GM21717 (cell line): ENCODE data around the gene LCN12.
A peak's percentile ranks its signal among the peaks of the same experiment; 100 is the strongest.
"Not testable (repeated sequence)": the region's sequence is repeated elsewhere in the genome, so short reads cannot be mapped to it uniquely, and the experiment has no call there.

ENCODE experiments used
- ATAC-seq: cut with Tn5 transposase; IDR thresholded peaks from one replicate; pipeline ENCODE4 v1.9.1; 2021; ENCODE audit warnings: mild to moderate bottlenecking, moderate library complexity; ENCODE audit not compliant: unreplicated experiment

Gene LCN12

GRCh38 chr9:136985027-136985602 lies 33.0 kb downstream of the LCN12 start:
- ATAC-seq = no peak

DNA sequence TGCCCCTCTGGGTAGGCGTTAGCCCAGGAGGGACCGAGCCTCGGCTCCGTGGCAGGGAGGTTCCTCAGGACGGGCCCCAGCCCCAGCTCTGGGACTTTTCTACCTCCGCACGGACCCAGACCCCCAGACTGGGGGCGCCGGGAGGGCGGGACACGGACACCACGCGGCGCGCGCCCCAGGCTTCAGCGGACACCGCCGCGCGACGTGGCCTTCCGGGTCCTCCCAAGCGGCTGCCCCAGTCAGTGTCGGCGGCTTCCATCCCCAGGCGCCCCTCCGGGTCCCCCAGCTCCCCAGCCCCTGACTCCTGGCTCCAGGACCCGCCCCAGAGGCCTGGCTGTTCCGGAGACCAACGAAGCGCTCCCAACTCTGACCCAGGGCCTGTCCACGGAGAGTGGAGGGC lies 33.8 kb downstream of the LCN12 start:
- no peak for ATAC-seq

- no peak for ATAC-seq
These were observed 36.8 kb downstream of the LCN12 start for GRCh38 chr9:136988872-136989271.

DNA sequence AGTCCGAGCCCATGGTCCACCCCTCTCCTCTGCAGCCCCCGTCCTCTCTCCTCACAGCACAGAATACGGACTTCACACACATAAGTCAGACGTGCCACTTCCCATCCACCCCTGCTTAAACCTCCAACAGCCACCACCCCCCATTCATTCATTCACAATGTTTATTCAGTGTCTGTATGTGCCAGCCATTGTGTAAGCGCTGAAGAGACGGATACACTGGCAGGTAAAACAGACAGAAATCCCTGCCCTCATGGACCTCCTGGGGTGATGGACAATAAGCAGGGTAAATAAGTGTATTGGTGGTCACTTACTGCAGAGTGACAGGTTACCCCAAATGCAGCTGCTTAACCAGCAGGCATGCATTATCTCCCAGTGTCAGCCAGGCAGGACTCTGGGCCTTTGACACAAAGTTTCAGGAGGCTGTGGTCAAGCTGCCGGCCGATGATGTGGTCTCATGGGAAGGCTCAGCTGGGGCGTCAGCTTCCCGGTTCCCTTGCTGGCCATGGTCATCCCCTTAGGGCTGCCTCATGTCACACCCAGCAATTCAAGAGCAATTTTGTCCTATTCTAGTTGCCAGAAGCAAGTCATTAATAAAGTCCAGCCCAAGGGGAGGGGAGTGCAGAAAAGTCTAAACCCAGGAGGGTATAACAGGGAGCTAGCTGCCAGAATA lies 38.3 kb downstream of the LCN12 start:
- no peak for ATAC-seq

DNA sequence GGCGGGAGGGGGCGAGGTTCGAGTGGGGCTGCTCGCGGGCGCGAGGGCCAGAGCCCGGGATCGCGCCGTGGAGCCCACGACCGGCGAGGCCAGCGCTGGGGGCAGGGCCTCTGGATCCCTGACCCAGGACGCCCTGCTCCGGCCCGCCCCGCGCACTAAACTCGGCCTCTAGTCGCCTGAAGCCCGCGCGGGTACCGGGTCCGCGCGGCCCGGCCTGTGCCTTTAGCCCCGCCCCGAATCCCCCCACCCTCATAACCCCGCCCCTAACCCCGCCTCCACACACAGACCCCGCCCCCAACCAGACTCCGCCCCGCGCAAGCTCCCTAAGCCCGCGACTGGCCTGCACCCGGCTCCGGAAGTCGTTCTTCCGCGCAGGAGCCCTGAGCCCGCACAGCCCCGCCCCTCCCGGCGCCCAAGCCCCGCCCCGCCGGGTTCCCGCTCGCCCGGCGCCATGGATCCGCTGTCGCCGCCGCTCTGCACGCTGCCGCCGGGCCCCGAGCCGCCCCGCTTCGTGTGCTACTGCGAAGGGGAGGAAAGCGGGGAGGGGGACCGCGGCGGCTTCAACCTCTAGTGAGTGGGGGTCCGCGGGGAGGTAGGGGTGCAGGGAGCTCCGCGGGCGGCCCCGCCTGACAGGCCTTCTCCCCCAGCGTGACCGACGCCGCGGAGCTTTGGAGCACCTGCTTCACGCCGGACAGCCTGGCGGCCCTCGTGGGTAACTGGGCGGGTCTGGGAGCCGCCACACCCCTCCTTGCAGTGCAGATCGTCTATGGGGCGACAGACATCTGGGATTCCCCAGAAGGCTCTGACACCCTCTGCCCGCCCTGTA lies 40.1 kb downstream of the LCN12 start, which contains the start of gene PAXX:
PAXX (plus strand) TSS at position 430 of the 826 bp plus-strand sequence; CDS start at position 452, 22 bp downstream.
- ATAC-seq = peak; percentile 70

DNA sequence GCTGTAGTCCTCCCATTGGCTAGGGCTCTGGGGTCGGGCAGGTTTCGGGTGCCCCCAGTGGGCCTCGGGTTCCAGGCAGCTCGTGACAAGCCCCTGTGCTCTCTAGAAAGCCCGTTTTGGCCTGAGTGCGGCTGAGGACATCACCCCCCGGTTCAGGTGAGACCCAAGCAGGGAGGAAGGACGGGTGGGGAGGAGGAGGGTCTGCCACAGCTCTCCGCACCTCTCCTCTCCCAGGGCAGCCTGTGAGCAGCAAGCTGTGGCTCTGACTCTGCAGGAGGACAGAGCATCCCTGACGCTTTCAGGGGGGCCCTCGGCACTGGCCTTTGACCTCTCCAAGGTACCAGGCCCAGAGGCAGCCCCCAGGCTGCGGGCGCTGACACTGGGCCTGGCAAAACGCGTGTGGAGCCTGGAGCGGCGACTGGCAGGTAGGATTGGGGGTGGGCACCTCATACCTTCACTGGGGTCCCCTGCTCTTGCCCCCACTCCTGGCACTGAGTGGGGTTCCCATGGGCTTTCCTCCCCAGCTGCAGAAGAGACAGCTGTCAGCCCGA lies 40.8 kb downstream of the LCN12 start:
- peak; percentile 3 for ATAC-seq

- ATAC-seq = no peak
These were observed 42.3 kb downstream of the LCN12 start for GRCh38 chr9:136994180-136994887.

- ATAC-seq = no peak
These were observed 42.8 kb downstream of the LCN12 start for GRCh38 chr9:136994888-136995230.

DNA sequence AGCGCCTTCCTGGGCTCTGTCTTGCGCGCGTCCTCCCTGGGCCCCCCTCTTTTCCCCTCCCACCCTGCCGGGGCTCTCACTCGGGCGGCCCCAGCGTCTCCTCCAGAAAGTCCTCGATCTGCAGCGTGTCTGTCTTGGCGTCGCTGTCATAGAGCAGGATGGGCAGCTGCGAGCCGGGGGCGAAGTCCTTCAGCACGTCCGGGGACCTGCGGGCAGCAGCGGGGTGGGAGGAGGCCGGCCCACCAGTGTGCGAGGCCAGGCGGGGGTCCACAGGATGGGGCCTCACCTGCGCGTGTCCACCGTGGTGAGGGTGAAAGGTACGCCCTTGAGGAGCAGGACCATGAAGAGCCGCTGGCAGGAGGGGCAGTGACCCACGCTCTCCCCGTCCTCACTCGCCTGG lies 43.3 kb downstream of the LCN12 start:
- no peak for ATAC-seq

DNA sequence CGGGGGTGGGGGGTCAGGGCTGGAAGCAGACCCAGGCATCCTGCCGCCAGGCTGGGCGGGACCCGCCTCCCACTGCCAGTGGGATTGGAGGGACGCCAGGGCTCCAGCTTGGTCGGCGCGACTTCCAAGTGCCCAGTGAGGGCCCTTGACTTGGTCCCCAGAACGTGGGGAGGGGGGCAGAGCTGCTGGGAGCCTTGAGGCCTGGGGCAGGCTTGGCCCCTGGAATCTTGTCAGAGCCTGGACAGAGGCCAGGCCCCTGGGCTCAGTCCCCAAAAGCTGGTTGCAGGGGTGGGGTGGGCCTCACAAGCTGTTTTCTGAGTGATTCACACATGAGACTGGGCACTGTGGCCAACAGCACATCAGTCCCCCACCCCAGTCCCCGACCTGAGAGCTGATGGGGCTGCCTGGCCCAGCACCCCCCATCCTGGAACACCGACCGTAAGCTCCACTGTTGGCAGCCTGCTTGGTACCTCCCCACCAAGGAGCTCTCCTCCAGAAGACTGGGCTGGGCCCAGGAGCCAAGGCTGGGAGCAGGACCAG lies 43.8 kb downstream of the LCN12 start:
- ATAC-seq = no peak

DNA sequence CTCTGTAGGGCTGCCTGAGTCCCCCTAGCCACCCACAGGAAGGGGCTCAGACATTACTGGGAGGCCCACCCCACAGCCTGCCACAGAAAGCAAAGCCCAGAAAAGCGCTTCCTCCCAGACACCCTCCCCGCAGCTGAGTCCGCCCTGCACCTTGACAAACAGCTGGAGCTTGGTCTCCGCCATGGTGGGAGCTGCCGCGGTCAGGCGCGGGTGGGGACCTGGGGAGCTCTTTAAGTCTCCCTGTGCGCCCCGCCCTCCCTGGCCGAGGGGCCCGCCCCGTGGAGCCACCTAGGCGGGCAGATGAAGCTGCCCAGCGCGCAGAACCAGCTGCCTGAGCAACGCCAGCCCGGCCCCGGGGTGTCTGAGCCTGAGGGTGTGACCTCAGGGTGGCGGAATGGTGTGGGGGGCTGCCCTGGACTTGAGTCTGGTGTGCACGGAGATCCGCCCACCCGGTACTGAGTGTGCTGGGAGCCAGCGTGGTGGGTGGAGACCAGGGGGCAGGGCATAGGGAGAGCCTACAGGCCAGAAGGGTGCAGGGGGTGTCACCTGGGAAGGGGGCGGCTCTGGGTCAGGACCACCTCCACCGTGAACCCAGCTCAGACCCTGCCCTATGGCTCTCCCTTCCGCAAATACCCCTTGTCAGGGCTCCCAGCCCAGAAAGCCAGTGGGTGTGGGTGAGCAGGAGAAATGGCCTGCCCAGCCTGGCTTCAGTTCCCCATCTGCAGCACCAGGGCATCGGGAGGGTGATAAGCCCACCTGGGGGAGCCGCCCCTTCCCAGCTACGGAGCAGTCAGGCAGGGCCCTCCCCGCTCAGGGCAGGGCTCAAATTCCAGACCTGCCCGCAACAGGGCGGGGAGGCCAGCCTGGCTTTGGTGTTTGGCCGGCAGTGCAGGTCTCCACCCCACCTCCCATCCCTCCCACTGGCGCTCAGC lies 44.6 kb downstream of the LCN12 start, which contains the start of gene CLIC3:
CLIC3 (minus strand) TSS at position 208 of the 932 bp plus-strand sequence; CDS start at position 183, 25 bp downstream.
- ATAC-seq = no peak

DNA sequence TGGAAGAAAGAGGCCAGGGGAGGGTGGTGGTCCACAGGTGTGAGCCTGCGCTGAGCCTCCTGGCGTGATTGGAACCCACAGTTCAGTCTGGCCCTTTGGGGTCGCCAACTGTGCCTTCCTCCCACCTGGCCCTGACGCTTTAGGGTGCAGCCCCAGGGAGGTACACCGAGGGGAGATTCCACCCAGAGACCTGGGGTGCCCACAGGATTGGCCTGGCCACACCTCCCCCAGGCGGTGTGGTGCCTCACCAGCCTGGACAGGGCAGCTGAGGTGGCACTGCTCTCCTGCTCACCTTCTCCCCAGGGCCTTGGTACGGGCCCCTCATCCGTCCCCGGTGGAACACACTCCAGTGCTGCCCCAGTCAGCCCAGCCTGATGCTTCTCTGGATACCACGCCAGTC lies 45.3 kb downstream of the LCN12 start:
- no peak for ATAC-seq

DNA sequence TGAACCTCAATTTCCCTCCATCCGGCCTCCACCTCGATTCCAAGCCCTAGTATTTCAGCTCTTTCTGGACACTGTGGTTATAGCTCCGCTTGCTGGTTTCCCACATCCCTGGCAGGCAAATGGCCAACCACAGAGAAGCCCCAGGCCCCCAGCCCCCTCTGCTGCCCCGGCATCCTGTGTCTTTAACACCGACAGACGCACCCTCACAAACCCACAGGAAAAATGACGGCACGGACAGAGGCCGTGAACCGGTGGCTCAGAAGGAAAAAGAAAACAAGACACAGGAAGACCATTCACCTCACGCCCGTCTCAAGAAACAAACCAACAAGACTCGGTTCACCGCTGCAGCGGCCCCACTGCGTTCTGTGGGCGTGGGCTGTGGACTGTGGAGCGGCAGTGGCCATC lies 45.8 kb downstream of the LCN12 start:
- ATAC-seq = no peak

- ATAC-seq = peak; percentile 50
These were observed 48.3 kb downstream of the LCN12 start for GRCh38 chr9:137000177-137000930.

- ATAC-seq = no peak
These were observed 50.0 kb downstream of the LCN12 start for GRCh38 chr9:137001857-137002645.

DNA sequence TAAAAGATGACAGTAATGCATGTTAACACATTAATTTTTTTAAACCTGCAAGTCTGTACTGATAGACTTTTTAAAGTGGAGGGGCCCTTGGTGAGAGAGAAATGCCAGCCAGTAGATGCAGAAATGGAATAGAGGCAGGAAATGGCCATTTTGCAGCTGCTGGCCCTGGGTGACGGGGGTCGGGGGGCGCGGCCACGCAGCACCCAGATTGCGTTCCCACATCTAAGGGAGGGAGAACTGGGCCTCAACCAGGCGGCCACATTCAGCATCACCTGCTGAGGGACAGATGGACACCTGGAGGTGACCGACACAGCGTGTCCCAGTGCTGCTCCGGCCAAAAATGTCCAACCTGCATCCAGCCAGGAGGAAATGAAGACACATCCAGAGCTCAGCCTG lies 50.6 kb downstream of the LCN12 start:
- no peak for ATAC-seq

- not testable (repeated sequence) for ATAC-seq
These were observed 52.2 kb downstream of the LCN12 start for GRCh38 chr9:137004285-137004684.
